Left forelimb (tissue), 1 donor: ENCODE results near the gene ZNF146.
"Not testable (repeated sequence)": the region's sequence is repeated elsewhere in the genome, so short reads cannot be mapped to it uniquely, and the experiment has no call there.

Experiments
- DNase-seq: peaks from one replicate; pipeline ENCODE4 v3.0.0-alpha.2; 2018; ENCODE audit warnings: low spot score

Gene ZNF146

GRCh38 chr19:36236304-36236945 lies 21.5 kb downstream of the ZNF146 start:
- DNase-seq = no peak

GRCh38 chr19:36236946-36237310 lies 22.0 kb downstream of the ZNF146 start:
- no peak for DNase-seq

GRCh38 chr19:36244066-36244465 lies 29.2 kb downstream of the ZNF146 start:
- no peak for DNase-seq

GRCh38 chr19:36245210-36246005 lies 30.5 kb downstream of the ZNF146 start:
- DNase-seq = no peak

GRCh38 chr19:36246006-36246481 lies 31.1 kb downstream of the ZNF146 start:
- no peak for DNase-seq

GRCh38 chr19:36252047-36252446 lies 37.1 kb downstream of the ZNF146 start:
- no peak for DNase-seq

- no peak for DNase-seq
These were observed 39.9 kb downstream of the ZNF146 start for GRCh38 chr19:36254848-36255247.

GRCh38 chr19:36255316-36255715 lies 40.4 kb downstream of the ZNF146 start:
- no peak for DNase-seq

GRCh38 chr19:36256064-36256463 lies 41.2 kb downstream of the ZNF146 start:
- no peak for DNase-seq

- DNase-seq = no peak
These were observed 42.1 kb downstream of the ZNF146 start for GRCh38 chr19:36256853-36257519.

- no peak for DNase-seq
These were observed 42.6 kb downstream of the ZNF146 start for GRCh38 chr19:36257520-36257876.

GRCh38 chr19:36258028-36258875 lies 43.3 kb downstream of the ZNF146 start:
- DNase-seq = no peak

GRCh38 chr19:36259211-36259610 lies 44.3 kb downstream of the ZNF146 start:
- no peak for DNase-seq

- DNase-seq = no peak
These were observed 50.2 kb downstream of the ZNF146 start for GRCh38 chr19:36265064-36265463.

- no peak for DNase-seq
These were observed 51.0 kb downstream of the ZNF146 start for GRCh38 chr19:36265856-36266374.

GRCh38 chr19:36266375-36266961 lies 51.6 kb downstream of the ZNF146 start:
- no peak for DNase-seq

GRCh38 chr19:36267061-36267845 lies 52.3 kb downstream of the ZNF146 start:
- no peak for DNase-seq

- DNase-seq = not testable (repeated sequence)
These were observed 53.2 kb downstream of the ZNF146 start for GRCh38 chr19:36268081-36268480.

- DNase-seq = not testable (repeated sequence)
These were observed 53.7 kb downstream of the ZNF146 start for GRCh38 chr19:36268591-36268990.

GRCh38 chr19:36269295-36269694 lies 54.4 kb downstream of the ZNF146 start:
- not testable (repeated sequence) for DNase-seq
